Fibroblast of skin of left biceps (primary cell): ENCODE results near the gene ZNF205.
A peak's percentile ranks its signal among the peaks of the same experiment; 100 is the strongest.
"Not testable (repeated sequence)": the region's sequence is repeated elsewhere in the genome, so short reads cannot be mapped to it uniquely, and the experiment has no call there.

Experiments
- DNase-seq, 2 experiments: peaks; one replicate each; pipeline ENCODE4 v3.0.0-alpha.2; 2013; ENCODE audit warnings: low read depth in 2 of 2

Gene ZNF205

GRCh38 chr16:3148256-3149192 lies 36.1 kb downstream of the ZNF205 start:
- DNase-seq, result no peak

GRCh38 chr16:3149193-3149530 lies 36.8 kb downstream of the ZNF205 start:
- no peak for DNase-seq

GRCh38 chr16:3149630-3150345 lies 37.4 kb downstream of the ZNF205 start:
- no peak for DNase-seq

GRCh38 chr16:3150346-3151218 lies 38.2 kb downstream of the ZNF205 start:
- peak; percentile 89 to 91 for DNase-seq

GRCh38 chr16:3152027-3152276 lies 39.6 kb downstream of the ZNF205 start:
- no peak for DNase-seq

- peak; percentile 81 to 82 for DNase-seq
These were observed 40.0 kb downstream of the ZNF205 start for GRCh38 chr16:3152277-3152990.

- DNase-seq, result no peak
These were observed 40.6 kb downstream of the ZNF205 start for GRCh38 chr16:3152991-3153368.

GRCh38 chr16:3155181-3155580 lies 42.8 kb downstream of the ZNF205 start:
- DNase-seq, result no peak

- no peak for DNase-seq
These were observed 43.6 kb downstream of the ZNF205 start for GRCh38 chr16:3155972-3156371.

- DNase-seq, result peak; percentile 89 to 91
These were observed 45.0 kb downstream of the ZNF205 start for GRCh38 chr16:3157229-3158025.

GRCh38 chr16:3158026-3158509 lies 45.7 kb downstream of the ZNF205 start:
- DNase-seq, result no peak

- peak in 1 of 2 experiments; percentile 58 for DNase-seq
These were observed 46.3 kb downstream of the ZNF205 start for GRCh38 chr16:3158510-3159314.

- no peak for DNase-seq
These were observed 49.0 kb downstream of the ZNF205 start for GRCh38 chr16:3161235-3162018.

GRCh38 chr16:3164121-3164991 lies 52.0 kb downstream of the ZNF205 start:
- no peak for DNase-seq

GRCh38 chr16:3165111-3165822 lies 52.9 kb downstream of the ZNF205 start:
- DNase-seq, result no peak

- no peak for DNase-seq
These were observed 54.1 kb downstream of the ZNF205 start for GRCh38 chr16:3166505-3166886.

GRCh38 chr16:3168729-3169128 lies 56.3 kb downstream of the ZNF205 start:
- DNase-seq, result not testable (repeated sequence)
